ENCODE data around the gene LIN54. TPM values are rescaled to one million over a fixed set of nuclear protein-coding genes. Genes with fewer than 3 reads are reported as not detected.
"Not testable (repeated sequence)": the region's sequence is repeated elsewhere in the genome, so short reads cannot be mapped to it uniquely, and the experiment has no call there.

LIN54 gene
- total and polyA plus RNA-seq, 2 of the 13 experiments (the other 11 are each of a cell fraction or from before 2014, with no cell fraction given), result 25.2 to 32.9 TPM

GRCh38 chr4:82913968-82914367 lies 96.7 kb downstream of the LIN54 start:
- H3K9ac ChIP-seq (ENCODE audit: insufficient read depth, low read depth, low read length); intact Hi-C loops (cut with micrococcal nuclease; ENCODE audit: unreplicated experiment); ATAC-seq; POLR2A ChIA-PET; FAIRE-seq; H3K4me2 ChIP-seq (ENCODE audit: low read depth, low read length); H3K4me1 ChIP-seq (ENCODE audit: insufficient read depth, low read length); H3K4me3 ChIP-seq (replicated peaks in 1 of 3; ENCODE audit: insufficient read depth in 1 of 3, low read depth in 2 of 3, low read length in 3 of 3); H3K9me3 ChIP-seq (ENCODE audit: low read length); CTCF ChIA-PET (ENCODE audit: low intra/inter-chr PET ratio, low total read pairs); H3K27ac ChIP-seq (ENCODE audit: extremely low read length, insufficient read depth, low read length); H3K27me3 ChIP-seq (ENCODE audit: control insufficient read depth in 1 of 2, insufficient read depth in 2 of 2, low read length in 2 of 2); H2AFZ ChIP-seq (ENCODE audit: low read length); in situ Hi-C loops (cut with HindIII; ENCODE audit: extremely low pct_ligation_motif_present, low pct_unique_long_range_greater_than_20kb); H4K20me1 ChIP-seq (ENCODE audit: insufficient read depth, low read length); BruUV-seq (replicated peaks); DNase-seq (ENCODE audit: low spot score); H3K79me2 ChIP-seq (ENCODE audit: insufficient read depth, low read length): not testable (repeated sequence)
- H3K36me3 ChIP-seq (replicated peaks in 1 of 2; ENCODE audit: control insufficient read depth in 1 of 2, insufficient read depth in 2 of 2, low read length in 2 of 2), result peaks cover 0 to 14% of the 10 kb centered on the region in 2 experiments; a peak in 3 of 5 replicates
- 100% methylated on average over 1 of the region's 2 CpGs for WGBS (ENCODE audit: low lambda C conversion rate)

- Histone ChIP-seq H3K27ac (ENCODE audit: extremely low read length, insufficient read depth, low read length) (no peak overlapping the region), H3K36me3 (replicated peaks in 1 of 2; ENCODE audit: control insufficient read depth in 1 of 2, insufficient read depth in 2 of 2, low read length in 2 of 2) (peaks cover 0 to 14% of the 10 kb centered on the region in 2 experiments; a peak in 3 of 5 replicates), H3K4me1 (ENCODE audit: insufficient read depth, low read length) (no peaks in the 10 kb centered on the region), H3K4me3 (replicated peaks in 1 of 3; ENCODE audit: insufficient read depth in 1 of 3, low read depth in 2 of 3, low read length in 3 of 3) (no peak overlapping the region), H3K79me2 (ENCODE audit: insufficient read depth, low read length) (no peaks in the 10 kb centered on the region), H3K9me3 (ENCODE audit: low read length) (no peaks in the 10 kb centered on the region), H3K27me3 (ENCODE audit: control insufficient read depth in 1 of 2, insufficient read depth in 2 of 2, low read length in 2 of 2) (no peaks in the 10 kb centered on the region), H3K9ac (ENCODE audit: insufficient read depth, low read depth, low read length) (no peak overlapping the region), H2AFZ (ENCODE audit: low read length) (no peak overlapping the region), H4K20me1 (ENCODE audit: insufficient read depth, low read length) (no peaks in the 10 kb centered on the region), H3K4me2 (ENCODE audit: low read depth, low read length) (no peak overlapping the region)
- in situ Hi-C loops (cut with HindIII; ENCODE audit: extremely low pct_ligation_motif_present, low pct_unique_long_range_greater_than_20kb) (no loop called here), intact Hi-C loops (cut with micrococcal nuclease; ENCODE audit: unreplicated experiment) (no loop called here)
- CTCF ChIA-PET (ENCODE audit: low intra/inter-chr PET ratio, low total read pairs), result no interaction called here
- FAIRE-seq (no peak), DNase-seq (ENCODE audit: low spot score) (no peak), ATAC-seq (no peak)
- BruUV-seq (replicated peaks), result no TSS peak
- 49% methylated on average over 2 of the region's 2 CpGs for WGBS (ENCODE audit: low lambda C conversion rate)
- POLR2A ChIA-PET, result no interaction called here
- no peak for TF ChIP-seq ZNF431 (CRISPR knock-in tag; IDR thresholded peaks at IDR 0.05; ENCODE audit: borderline replicate concordance, low read depth)
- TF ChIP-seq YY1 (IDR thresholded peaks at IDR 0.05; ENCODE audit: insufficient read depth, insufficient replicate concordance, low read depth, low read length), result no peak
These were observed 97.3 kb downstream of the LIN54 start for GRCh38 chr4:82913305-82913704.
